H1 (cell line): ENCODE data around the gene MPPED2.

Source experiments
- ATF3 ChIP-seq: IDR thresholded peaks from 2 replicates; pipeline ENCODE4 v1.6.1; 2011; ENCODE audit warnings: low read depth, mild to moderate bottlenecking, low read length; ENCODE audit not compliant: insufficient read depth
- CHD1 ChIP-seq: IDR thresholded peaks from 2 replicates; pipeline ENCODE4 v1.6.1; 2012; ENCODE audit warnings: low read depth, low read length, improper control_type of control experiment
- HDAC2 ChIP-seq, 2 experiments: fragments of 300-600 bp in 1 of 2; sonication (generic) in 1 of 2; IDR thresholded peaks; 2 replicates each; pipeline ENCODE4 v1.6.1; 2011 to 2012; ENCODE audit warnings: low read depth in 2 of 2, low read length in 2 of 2, mild to moderate bottlenecking in 2 of 2, moderate library complexity in 2 of 2, borderline replicate concordance in 1 of 2, inconsistent platforms in 1 of 2
- KDM1A ChIP-seq: fragments of 200-600, 300-600 bp; sonication (generic); IDR thresholded peaks from 2 replicates; pipeline ENCODE4 v1.7.1; 2016; ENCODE audit warnings: mild to moderate bottlenecking, low read length, borderline replicate concordance
- KDM5A ChIP-seq: fragments of 200-600 bp; IDR thresholded peaks from 2 replicates; pipeline ENCODE4 v1.7.1; 2012; ENCODE audit warnings: mild to moderate bottlenecking, low read length, inconsistent platforms, mixed read lengths
- MAFK ChIP-seq: IDR thresholded peaks from 2 replicates; pipeline ENCODE4 v1.6.1; 2012; ENCODE audit warnings: low read depth, mild to moderate bottlenecking, improper control_type of control experiment, low read length
- NANOG ChIP-seq: IDR thresholded peaks from 2 replicates; pipeline ENCODE4 v1.6.1; 2011; ENCODE audit warnings: low read length, low read depth, mild to moderate bottlenecking, inconsistent platforms; ENCODE audit not compliant: insufficient read depth, poor library complexity, severe bottlenecking
- POLR2A ChIP-seq, 2 experiments: IDR thresholded peaks; 1 replicate in 1 of 2; 2 replicates in 1 of 2; pipeline ENCODE4 v1.6.1; 2011; ENCODE audit warnings: low read depth in 2 of 2, low read length in 2 of 2, mild to moderate bottlenecking in 2 of 2; ENCODE audit errors: control extremely low read depth in 1 of 2
- POLR2AphosphoS5 ChIP-seq: IDR thresholded peaks from 2 replicates; pipeline ENCODE4 v1.6.1; 2011; ENCODE audit warnings: low read depth, low read length
- RAD21 ChIP-seq, 2 experiments: IDR thresholded peaks in 1 of 2; conservative IDR thresholded peaks in 1 of 2; 2 replicates each; pipeline ENCODE4 v1.6.1; 2011; ENCODE audit warnings: low read depth in 2 of 2, low read length in 2 of 2, improper control_type of control experiment in 1 of 2, inconsistent platforms in 1 of 2, mild to moderate bottlenecking in 1 of 2, moderate library complexity in 1 of 2
- USF2 ChIP-seq: IDR thresholded peaks from 2 replicates; pipeline ENCODE4 v1.6.1; 2011; ENCODE audit warnings: low read length, improper control_type of control experiment
- ZNF274 ChIP-seq: IDR thresholded peaks from 2 replicates; pipeline ENCODE4 v1.7.0; 2012; ENCODE audit warnings: low read length, borderline replicate concordance; ENCODE audit errors: extremely low read depth
- TF ChIP-seq, protein P1 (sequence below), 3 experiments: IDR thresholded peaks; 1 replicate in 2 of 3; 2 replicates in 1 of 3; pipeline versions ENCODE4 v1.5.1 to v1.6.1; 2011; ENCODE audit warnings: low read length in 3 of 3, mild to moderate bottlenecking in 3 of 3, inconsistent platforms in 2 of 3, low read depth in 1 of 3, moderate library complexity in 1 of 3; ENCODE audit not compliant: insufficient read depth in 1 of 3; ENCODE audit errors: control extremely low read depth in 1 of 3

GRCh38 chr11:30501744-30502143, 84.4 kb downstream of the MPPED2 start:
- TF ChIP-seq ZNF274 (no peak), CHD1 (no peak), POLR2AphosphoS5 (no peak), NANOG (no peak), POLR2A (IDR thresholded peaks at IDR 0.05; ENCODE audit: control extremely low read depth in 1 of 2, low read depth in 2 of 2, low read length in 2 of 2) (no peak), KDM5A (no peak), KDM1A (no peak), MAFK (no peak), ATF3 (no peak), USF2 (no peak), HDAC2 (IDR thresholded peaks at IDR 0.05; ENCODE audit: borderline replicate concordance in 1 of 2, low read depth in 2 of 2, low read length in 2 of 2) (no peak), RAD21 (IDR thresholded peaks at IDR 0.05 in 1 of 2, conservative IDR thresholded peaks at IDR 0.05 in 1 of 2; ENCODE audit: low read depth in 2 of 2, low read length in 2 of 2) (no peak)
- TF ChIP-seq, protein P1, sequence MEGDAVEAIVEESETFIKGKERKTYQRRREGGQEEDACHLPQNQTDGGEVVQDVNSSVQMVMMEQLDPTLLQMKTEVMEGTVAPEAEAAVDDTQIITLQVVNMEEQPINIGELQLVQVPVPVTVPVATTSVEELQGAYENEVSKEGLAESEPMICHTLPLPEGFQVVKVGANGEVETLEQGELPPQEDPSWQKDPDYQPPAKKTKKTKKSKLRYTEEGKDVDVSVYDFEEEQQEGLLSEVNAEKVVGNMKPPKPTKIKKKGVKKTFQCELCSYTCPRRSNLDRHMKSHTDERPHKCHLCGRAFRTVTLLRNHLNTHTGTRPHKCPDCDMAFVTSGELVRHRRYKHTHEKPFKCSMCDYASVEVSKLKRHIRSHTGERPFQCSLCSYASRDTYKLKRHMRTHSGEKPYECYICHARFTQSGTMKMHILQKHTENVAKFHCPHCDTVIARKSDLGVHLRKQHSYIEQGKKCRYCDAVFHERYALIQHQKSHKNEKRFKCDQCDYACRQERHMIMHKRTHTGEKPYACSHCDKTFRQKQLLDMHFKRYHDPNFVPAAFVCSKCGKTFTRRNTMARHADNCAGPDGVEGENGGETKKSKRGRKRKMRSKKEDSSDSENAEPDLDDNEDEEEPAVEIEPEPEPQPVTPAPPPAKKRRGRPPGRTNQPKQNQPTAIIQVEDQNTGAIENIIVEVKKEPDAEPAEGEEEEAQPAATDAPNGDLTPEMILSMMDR (IDR thresholded peaks at IDR 0.05; ENCODE audit: control extremely low read depth in 1 of 3, insufficient read depth in 1 of 3, low read depth in 1 of 3, low read length in 3 of 3): no peak
